Measurements from ENCODE around the gene PDE8A. TPM values are rescaled to one million over a fixed set of nuclear protein-coding genes. Genes with fewer than 3 reads are reported as not detected.
A peak's percentile ranks its signal among the peaks of the same experiment; 100 is the strongest.

PDE8A gene
- total RNA-seq, 1 donor from 2014 or later: 22.7 TPM

DNA sequence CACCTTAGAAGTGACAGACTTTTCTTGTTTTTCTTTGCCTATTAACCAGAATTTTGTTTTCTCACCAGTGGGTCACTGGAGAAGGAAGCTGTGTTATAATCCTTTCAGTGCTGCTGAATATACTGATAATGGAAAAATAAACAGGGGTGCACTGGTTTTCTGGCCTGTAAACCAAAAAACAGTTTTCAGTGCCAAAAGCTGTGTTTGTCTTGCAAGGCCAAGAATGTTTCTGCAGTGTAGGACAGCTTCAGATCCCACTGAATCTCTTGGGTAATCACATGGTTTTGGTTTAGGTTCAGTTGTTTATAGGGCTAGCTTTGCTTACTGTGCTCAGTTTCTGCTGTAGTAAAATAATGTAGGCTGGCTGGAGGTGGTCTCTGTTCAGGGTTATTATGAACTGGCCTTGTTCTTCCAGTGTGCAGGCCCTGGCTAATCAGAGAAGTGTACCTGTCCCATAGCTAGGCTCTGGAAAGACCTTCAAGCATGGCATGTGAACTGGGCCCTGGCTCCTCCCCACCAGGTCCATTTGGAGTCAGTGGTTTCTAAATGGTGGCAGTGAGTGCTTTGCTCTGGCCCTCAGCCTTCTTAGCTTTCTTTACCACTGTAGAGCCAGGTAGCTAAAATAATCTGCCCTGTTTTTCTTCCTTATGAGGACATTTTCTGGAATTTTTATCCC is 18.7 kb downstream of the PDE8A start:
- Mint-ChIP-seq H3K4me3 (ENCODE audit: unreplicated experiment) (no peak overlapping the region), H3K9me3 (ENCODE audit: low read depth) (no peaks in the 10 kb centered on the region), H3K4me1 (ENCODE audit: low read depth) (peaks cover 17% of the 10 kb centered on the region), H3K27ac (ENCODE audit: unreplicated experiment) (peak overlapping the region; percentile 52), H3K36me3 (ENCODE audit: low read depth) (no peaks in the 10 kb centered on the region), H3K27me3 (ENCODE audit: low read depth) (no peaks in the 10 kb centered on the region)
- TF ChIP-seq, protein P1, sequence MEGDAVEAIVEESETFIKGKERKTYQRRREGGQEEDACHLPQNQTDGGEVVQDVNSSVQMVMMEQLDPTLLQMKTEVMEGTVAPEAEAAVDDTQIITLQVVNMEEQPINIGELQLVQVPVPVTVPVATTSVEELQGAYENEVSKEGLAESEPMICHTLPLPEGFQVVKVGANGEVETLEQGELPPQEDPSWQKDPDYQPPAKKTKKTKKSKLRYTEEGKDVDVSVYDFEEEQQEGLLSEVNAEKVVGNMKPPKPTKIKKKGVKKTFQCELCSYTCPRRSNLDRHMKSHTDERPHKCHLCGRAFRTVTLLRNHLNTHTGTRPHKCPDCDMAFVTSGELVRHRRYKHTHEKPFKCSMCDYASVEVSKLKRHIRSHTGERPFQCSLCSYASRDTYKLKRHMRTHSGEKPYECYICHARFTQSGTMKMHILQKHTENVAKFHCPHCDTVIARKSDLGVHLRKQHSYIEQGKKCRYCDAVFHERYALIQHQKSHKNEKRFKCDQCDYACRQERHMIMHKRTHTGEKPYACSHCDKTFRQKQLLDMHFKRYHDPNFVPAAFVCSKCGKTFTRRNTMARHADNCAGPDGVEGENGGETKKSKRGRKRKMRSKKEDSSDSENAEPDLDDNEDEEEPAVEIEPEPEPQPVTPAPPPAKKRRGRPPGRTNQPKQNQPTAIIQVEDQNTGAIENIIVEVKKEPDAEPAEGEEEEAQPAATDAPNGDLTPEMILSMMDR (IDR thresholded peaks at IDR 0.05): no peak
- no peak for DNase-seq (ENCODE audit: low spot score)

DNA sequence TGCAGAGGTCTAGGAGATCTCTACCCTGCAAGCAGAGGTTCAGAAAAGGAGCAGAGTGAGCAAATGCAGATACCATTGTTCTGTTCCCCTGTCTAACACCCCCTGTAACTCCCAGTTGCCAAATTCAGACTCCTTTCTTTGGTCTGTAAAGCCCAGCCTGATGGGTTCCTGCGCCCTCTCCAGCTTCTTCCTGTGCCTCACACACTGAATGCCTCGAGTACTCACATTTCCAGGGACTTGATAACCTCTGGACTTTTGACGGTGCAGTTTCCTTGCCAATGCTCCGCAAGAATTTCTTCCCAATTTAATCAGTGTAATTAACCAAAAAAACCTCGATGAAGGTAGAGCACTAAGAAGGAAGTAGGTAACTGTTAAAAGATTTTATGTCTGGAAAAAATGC is 19.3 kb downstream of the PDE8A start:
- no peaks in the 10 kb centered on the region for H3K36me3 Mint-ChIP-seq (ENCODE audit: low read depth)
- DNase-seq (ENCODE audit: low spot score): no peak

DNA sequence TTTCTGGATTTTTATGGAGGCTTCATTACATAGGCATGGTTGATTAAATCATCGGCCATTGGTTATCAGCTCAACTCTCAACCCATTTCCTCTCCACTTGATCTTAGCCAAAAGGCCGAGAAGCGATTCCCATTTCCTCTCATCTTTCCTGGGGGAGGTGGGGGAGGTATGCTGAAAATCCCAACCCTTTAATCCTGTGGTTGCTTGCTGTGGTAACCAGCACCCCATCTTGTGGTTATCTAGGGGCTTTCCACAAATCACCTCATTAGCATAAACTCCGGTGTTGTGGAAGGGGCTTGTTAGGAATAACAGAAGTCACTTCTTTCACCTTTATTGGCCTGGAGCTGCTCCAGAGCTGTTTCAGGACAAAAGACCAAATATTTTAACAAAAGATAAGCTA is 20.9 kb downstream of the PDE8A start:
- no peaks in the 10 kb centered on the region for H3K9me3 Mint-ChIP-seq (ENCODE audit: low read depth)
- H3K4me3 Mint-ChIP-seq (ENCODE audit: unreplicated experiment): no peak overlapping the region
- H3K27ac Mint-ChIP-seq (ENCODE audit: unreplicated experiment): no peak overlapping the region
- peaks cover 31% of the 10 kb centered on the region for H3K4me1 Mint-ChIP-seq (ENCODE audit: low read depth)
- H3K27me3 Mint-ChIP-seq (ENCODE audit: low read depth): no peaks in the 10 kb centered on the region
- no peak for DNase-seq (ENCODE audit: low spot score)
- H3K36me3 Mint-ChIP-seq (ENCODE audit: low read depth): no peaks in the 10 kb centered on the region
- TF ChIP-seq, protein P1 (IDR thresholded peaks at IDR 0.05): no peak

More for the DNA sequence above, 19.3 kb downstream of the PDE8A start:
- Mint-ChIP-seq H3K4me3 (ENCODE audit: unreplicated experiment) (no peak overlapping the region), H3K9me3 (ENCODE audit: low read depth) (no peaks in the 10 kb centered on the region), H3K27me3 (ENCODE audit: low read depth) (no peaks in the 10 kb centered on the region), H3K27ac (ENCODE audit: unreplicated experiment) (peak overlapping the region; percentile 52), H3K4me1 (ENCODE audit: low read depth) (peaks cover 19% of the 10 kb centered on the region)
- TF ChIP-seq, protein P1 (IDR thresholded peaks at IDR 0.05): no peak

DNA sequence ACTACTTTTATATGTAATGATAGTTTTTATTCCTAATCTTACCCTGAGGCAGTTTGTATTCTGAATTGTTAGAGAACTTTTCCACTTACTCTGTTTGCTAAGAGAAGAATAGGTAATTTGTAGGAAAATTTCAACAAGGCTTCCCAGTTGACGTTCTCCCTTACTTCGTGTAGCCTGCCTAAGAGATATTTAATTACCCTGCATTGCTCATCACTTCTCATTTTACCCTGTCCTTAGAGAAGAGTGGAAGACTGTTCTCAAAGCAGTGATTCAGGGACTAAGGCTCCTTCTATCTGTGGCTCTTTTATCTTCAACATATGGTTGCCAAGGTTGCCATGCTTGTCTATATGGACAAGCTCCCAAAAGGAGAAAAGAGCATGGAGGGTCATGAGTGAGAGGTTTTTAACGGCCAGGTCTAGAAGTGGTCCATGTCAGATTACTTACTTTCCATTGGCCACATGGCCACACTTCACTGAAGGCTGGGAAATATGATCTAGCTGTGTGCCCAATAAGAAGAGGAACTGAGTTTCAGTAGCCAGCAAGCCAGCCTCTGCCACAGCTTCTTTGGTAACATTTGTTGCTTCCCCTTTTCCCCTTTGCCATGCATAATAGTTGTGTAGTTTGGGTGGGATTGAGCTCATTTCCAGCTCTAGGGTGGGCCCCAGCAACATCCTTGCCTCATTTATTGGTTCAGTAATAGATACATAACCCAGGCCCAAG is 22.1 kb downstream of the PDE8A start:
- no peak for DNase-seq (ENCODE audit: low spot score)
- peaks cover 38% of the 10 kb centered on the region for H3K4me1 Mint-ChIP-seq (ENCODE audit: low read depth)
- no peaks in the 10 kb centered on the region for H3K27me3 Mint-ChIP-seq (ENCODE audit: low read depth)
- H3K4me3 Mint-ChIP-seq (ENCODE audit: unreplicated experiment): no peak overlapping the region
- H3K36me3 Mint-ChIP-seq (ENCODE audit: low read depth): no peaks in the 10 kb centered on the region
- H3K9me3 Mint-ChIP-seq (ENCODE audit: low read depth): no peaks in the 10 kb centered on the region
- TF ChIP-seq, protein P1 (IDR thresholded peaks at IDR 0.05): no peak
- H3K27ac Mint-ChIP-seq (ENCODE audit: unreplicated experiment): no peak overlapping the region

DNA sequence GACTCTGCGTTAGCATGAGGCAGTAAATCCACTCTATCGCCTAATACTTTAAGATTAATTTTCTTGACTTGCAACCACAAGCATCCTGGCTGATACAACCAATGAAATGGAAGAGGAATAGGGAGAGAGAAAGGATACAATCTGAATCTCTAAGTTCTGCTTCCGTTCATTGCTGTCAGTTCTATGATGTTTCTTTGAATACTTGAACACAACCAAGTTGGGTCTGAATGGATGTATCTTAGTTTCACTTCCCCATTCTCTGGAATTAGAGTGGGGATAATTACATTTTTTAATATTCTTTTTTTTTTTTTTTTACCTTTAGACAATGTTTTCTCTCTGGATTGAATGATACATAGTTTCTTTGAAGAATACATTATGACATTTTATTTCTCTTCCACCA is 22.9 kb downstream of the PDE8A start:
- H3K4me1 Mint-ChIP-seq (ENCODE audit: low read depth): peaks cover 41% of the 10 kb centered on the region
- no peaks in the 10 kb centered on the region for H3K9me3 Mint-ChIP-seq (ENCODE audit: low read depth)
- no peaks in the 10 kb centered on the region for H3K36me3 Mint-ChIP-seq (ENCODE audit: low read depth)
- H3K27me3 Mint-ChIP-seq (ENCODE audit: low read depth): no peaks in the 10 kb centered on the region
- no peak for DNase-seq (ENCODE audit: low spot score)
- TF ChIP-seq, protein P1 (IDR thresholded peaks at IDR 0.05): no peak
- no peak overlapping the region for H3K27ac Mint-ChIP-seq (ENCODE audit: unreplicated experiment)
- H3K4me3 Mint-ChIP-seq (ENCODE audit: unreplicated experiment): no peak overlapping the region

Data from chondrocyte (in vitro differentiated cells).